ENCODE measurements around the gene RGS13.

DNA sequence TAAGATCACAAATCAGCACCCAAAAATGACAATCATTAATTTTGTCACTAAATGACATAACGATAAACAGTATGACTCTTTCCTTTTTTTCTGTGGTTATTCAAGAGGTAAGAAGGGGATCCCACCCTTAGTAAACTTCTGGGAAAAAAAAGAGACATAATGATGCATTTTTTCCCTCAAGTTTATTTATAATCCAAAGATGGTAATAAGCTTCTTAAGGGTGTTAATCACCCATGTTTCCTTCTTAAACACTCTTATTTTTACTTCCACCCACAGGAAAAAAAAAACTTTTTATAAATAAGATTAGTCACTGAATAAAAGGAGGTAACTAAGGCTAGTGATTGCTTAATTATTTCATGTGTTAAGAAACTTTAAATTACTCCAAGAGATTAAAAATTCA, 35.7 kb upstream of the RGS13 start:
- TF ChIP-seq, protein P1, sequence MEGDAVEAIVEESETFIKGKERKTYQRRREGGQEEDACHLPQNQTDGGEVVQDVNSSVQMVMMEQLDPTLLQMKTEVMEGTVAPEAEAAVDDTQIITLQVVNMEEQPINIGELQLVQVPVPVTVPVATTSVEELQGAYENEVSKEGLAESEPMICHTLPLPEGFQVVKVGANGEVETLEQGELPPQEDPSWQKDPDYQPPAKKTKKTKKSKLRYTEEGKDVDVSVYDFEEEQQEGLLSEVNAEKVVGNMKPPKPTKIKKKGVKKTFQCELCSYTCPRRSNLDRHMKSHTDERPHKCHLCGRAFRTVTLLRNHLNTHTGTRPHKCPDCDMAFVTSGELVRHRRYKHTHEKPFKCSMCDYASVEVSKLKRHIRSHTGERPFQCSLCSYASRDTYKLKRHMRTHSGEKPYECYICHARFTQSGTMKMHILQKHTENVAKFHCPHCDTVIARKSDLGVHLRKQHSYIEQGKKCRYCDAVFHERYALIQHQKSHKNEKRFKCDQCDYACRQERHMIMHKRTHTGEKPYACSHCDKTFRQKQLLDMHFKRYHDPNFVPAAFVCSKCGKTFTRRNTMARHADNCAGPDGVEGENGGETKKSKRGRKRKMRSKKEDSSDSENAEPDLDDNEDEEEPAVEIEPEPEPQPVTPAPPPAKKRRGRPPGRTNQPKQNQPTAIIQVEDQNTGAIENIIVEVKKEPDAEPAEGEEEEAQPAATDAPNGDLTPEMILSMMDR (IDR thresholded peaks at IDR 0.05), result no peak
- no peak for TF ChIP-seq EP300 (IDR thresholded peaks at IDR 0.05)
- no peak for TF ChIP-seq POLR2A (IDR thresholded peaks at IDR 0.05)

Data from suprapubic skin (tissue), 3 donors.